Measurements from ENCODE around the gene NCAPD2. TPM values are rescaled to one million over a fixed set of nuclear protein-coding genes. Genes with fewer than 3 reads are reported as not detected.
"Not testable (repeated sequence)": the region's sequence is repeated elsewhere in the genome, so short reads cannot be mapped to it uniquely, and the experiment has no call there.

Gene NCAPD2
- total and polyA plus RNA-seq, 5 experiments from 2014 or later: 24.7 to 46.3 (median 40.4) TPM

DNA sequence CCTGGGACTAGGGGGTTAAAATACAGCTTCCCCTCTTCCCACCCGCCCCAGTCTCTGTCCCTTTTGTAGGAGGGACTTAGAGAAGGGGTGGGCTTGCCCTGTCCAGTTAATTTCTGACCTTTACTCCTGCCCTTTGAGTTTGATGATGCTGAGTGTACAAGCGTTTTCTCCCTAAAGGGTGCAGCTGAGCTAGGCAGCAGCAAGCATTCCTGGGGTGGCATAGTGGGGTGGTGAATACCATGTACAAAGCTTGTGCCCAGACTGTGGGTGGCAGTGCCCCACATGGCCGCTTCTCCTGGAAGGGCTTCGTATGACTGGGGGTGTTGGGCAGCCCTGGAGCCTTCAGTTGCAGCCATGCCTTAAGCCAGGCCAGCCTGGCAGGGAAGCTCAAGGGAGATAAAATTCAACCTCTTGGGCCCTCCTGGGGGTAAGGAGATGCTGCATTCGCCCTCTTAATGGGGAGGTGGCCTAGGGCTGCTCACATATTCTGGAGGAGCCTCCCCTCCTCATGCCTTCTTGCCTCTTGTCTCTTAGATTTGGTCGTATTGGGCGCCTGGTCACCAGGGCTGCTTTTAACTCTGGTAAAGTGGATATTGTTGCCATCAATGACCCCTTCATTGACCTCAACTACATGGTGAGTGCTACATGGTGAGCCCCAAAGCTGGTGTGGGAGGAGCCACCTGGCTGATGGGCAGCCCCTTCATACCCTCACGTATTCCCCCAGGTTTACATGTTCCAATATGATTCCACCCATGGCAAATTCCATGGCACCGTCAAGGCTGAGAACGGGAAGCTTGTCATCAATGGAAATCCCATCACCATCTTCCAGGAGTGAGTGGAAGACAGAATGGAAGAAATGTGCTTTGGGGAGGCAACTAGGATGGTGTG, 42.3 kb downstream of the NCAPD2 start:
- Mint-ChIP-seq H3K27ac (peak overlapping the region; percentile 90 to 99 (median 96)), H3K36me3 (peaks cover 0 to 27% (median 12%) of the 10 kb centered on the region in 3 donors), H3K4me1 (peaks cover 24 to 72% (median 67%) of the 10 kb centered on the region in 4 donors), H3K9me3 (peaks cover 0 to 2% (median 0%) of the 10 kb centered on the region in 9 donors), H3K4me3 (peak overlapping the region; percentile 87 to 97 (median 92)), H3K27me3 (no peaks in the 10 kb centered on the region)
- POLR2A ChIA-PET: interaction anchor here (0.6 to 7.9 kb wide), 25 partner anchors 11 to 213 kb away, joined by 3 to 100 read pairs (median 6); partner anchors contain the start of genes CD27, MRPL51, NOP2 and VAMP1
- ATAC-seq: no peak
- DNase-seq: peak in 1 of 10 donors; percentile 22

GRCh38 chr12:6536894-6537579, 43.1 kb downstream of the NCAPD2 start:
- POLR2A ChIA-PET: interaction anchor here (0.5 to 7.9 kb wide), 17 partner anchors 17 to 407 kb away, joined by 3 to 100 read pairs (median 11); partner anchors contain the start of genes C12orf57, CD27, IFFO1 and MRPL51
- H3K4me1 Mint-ChIP-seq: peaks cover 26 to 72% (median 67%) of the 10 kb centered on the region in 4 donors
- ATAC-seq: no peak

DNA sequence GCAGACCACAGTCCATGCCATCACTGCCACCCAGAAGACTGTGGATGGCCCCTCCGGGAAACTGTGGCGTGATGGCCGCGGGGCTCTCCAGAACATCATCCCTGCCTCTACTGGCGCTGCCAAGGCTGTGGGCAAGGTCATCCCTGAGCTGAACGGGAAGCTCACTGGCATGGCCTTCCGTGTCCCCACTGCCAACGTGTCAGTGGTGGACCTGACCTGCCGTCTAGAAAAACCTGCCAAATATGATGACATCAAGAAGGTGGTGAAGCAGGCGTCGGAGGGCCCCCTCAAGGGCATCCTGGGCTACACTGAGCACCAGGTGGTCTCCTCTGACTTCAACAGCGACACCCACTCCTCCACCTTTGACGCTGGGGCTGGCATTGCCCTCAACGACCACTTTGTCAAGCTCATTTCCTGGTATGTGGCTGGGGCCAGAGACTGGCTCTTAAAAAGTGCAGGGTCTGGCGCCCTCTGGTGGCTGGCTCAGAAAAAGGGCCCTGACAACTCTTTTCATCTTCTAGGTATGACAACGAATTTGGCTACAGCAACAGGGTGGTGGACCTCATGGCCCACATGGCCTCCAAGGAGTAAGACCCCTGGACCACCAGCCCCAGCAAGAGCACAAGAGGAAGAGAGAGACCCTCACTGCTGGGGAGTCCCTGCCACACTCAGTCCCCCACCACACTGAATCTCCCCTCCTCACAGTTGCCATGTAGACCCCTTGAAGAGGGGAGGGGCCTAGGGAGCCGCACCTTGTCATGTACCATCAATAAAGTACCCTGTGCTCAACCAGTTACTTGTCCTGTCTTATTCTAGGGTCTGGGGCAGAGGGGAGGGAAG, 43.9 kb downstream of the NCAPD2 start:
- Mint-ChIP-seq H3K36me3 (peaks cover 0 to 27% (median 12%) of the 10 kb centered on the region in 3 donors), H3K4me1 (peaks cover 22 to 68% (median 61%) of the 10 kb centered on the region in 4 donors), H3K4me3 (peak overlapping the region; percentile 26 to 81 (median 56)), H3K27ac (peak overlapping the region; percentile 82 to 98 (median 93))
- H3K9me3 Mint-ChIP-seq, H3K27me3 Mint-ChIP-seq, ATAC-seq: not testable (repeated sequence)
- POLR2A ChIA-PET: interaction anchor here (0.5 to 7.9 kb wide), 16 partner anchors 16 to 406 kb away, joined by 3 to 100 read pairs (median 8); partner anchors contain the start of genes C12orf57, CD27, IFFO1 and MRPL51
- peak; percentile 67 to 92 (median 80) for DNase-seq

More at GRCh38 chr12:6536894-6537579, 43.1 kb downstream of the NCAPD2 start:
- H3K9me3 Mint-ChIP-seq: peaks cover 0 to 2% (median 0%) of the 10 kb centered on the region in 9 donors
- no peaks in the 10 kb centered on the region for H3K27me3 Mint-ChIP-seq
- peaks cover 0 to 25% (median 12%) of the 10 kb centered on the region in 3 donors for H3K36me3 Mint-ChIP-seq
- H3K4me3 Mint-ChIP-seq: peak overlapping the region in 7 of 10 donors; percentile 15 to 89 (median 50)
- peak in 1 of 10 donors; percentile 58 for DNase-seq
- peak overlapping the region; percentile 84 to 99 (median 95) for H3K27ac Mint-ChIP-seq

DNA sequence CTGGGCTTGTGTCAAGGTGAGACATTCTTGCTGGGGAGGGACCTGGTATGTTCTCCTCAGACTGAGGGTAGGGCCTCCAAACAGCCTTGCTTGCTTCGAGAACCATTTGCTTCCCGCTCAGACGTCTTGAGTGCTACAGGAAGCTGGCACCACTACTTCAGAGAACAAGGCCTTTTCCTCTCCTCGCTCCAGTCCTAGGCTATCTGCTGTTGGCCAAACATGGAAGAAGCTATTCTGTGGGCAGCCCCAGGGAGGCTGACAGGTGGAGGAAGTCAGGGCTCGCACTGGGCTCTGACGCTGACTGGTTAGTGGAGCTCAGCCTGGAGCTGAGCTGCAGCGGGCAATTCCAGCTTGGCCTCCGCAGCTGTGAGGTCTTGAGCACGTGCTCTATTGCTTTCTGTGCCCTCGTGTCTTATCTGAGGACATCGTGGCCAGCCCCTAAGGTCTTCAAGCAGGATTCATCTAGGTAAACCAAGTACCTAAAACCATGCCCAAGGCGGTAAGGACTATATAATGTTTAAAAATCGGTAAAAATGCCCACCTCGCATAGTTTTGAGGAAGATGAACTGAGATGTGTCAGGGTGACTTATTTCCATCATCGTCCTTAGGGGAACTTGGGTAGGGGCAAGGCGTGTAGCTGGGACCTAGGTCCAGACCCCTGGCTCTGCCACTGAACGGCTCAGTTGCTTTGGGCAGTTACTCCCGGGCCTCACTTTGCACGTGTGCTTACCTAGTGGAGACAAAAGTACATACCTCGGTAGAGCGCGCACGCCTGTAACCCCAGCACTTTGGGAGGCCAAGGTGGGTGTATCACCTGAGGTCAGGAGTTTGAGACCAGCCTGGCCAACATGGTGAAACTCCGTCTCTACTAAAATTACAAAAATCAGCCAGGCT, 44.8 kb downstream of the NCAPD2 start:
- Mint-ChIP-seq H3K4me1 (peaks cover 16 to 60% (median 53%) of the 10 kb centered on the region in 4 donors), H3K27me3 (no peaks in the 10 kb centered on the region), H3K36me3 (peaks cover 0 to 27% (median 12%) of the 10 kb centered on the region in 3 donors), H3K4me3 (peak overlapping the region in 1 of 10 donors; percentile 29), H3K9me3 (no peaks in the 10 kb centered on the region), H3K27ac (peak overlapping the region in 8 of 10 donors; percentile 59 to 95 (median 88))
- no peak for ATAC-seq
- DNase-seq: no peak
- POLR2A ChIA-PET: interaction anchor here (0.6 to 7.9 kb wide), 13 partner anchors 15 to 216 kb away, joined by 3 to 100 read pairs (median 11); partner anchors contain the start of genes CD27, IFFO1, MRPL51 and TAPBPL

GRCh38 chr12:6539314-6539682, 45.4 kb downstream of the NCAPD2 start:
- Mint-ChIP-seq H3K27me3 (no peaks in the 10 kb centered on the region), H3K27ac (peak overlapping the region in 6 of 10 donors; percentile 3 to 62 (median 60)), H3K4me3 (peak overlapping the region in 2 of 10 donors; percentile 6 to 29), H3K4me1 (peaks cover 14 to 57% (median 48%) of the 10 kb centered on the region in 4 donors), H3K9me3 (no peaks in the 10 kb centered on the region), H3K36me3 (peaks cover 0 to 27% (median 12%) of the 10 kb centered on the region in 3 donors)
- no peak for ATAC-seq
- DNase-seq: no peak
- POLR2A ChIA-PET: interaction anchor here (0.6 to 7.9 kb wide), 12 partner anchors 15 to 215 kb away, joined by 3 to 100 read pairs (median 8); partner anchors contain the start of genes CD27, TAPBPL and VAMP1

- ATAC-seq (no peak), DNase-seq (no peak)
- Mint-ChIP-seq H3K4me1 (peaks cover 14 to 57% (median 48%) of the 10 kb centered on the region in 4 donors), H3K27ac (peak overlapping the region in 7 of 10 donors; percentile 3 to 76 (median 59)), H3K9me3 (no peaks in the 10 kb centered on the region), H3K36me3 (peaks cover 0 to 31% (median 12%) of the 10 kb centered on the region in 3 donors), H3K4me3 (peak overlapping the region in 6 of 10 donors; percentile 15 to 86 (median 72)), H3K27me3 (no peaks in the 10 kb centered on the region)
- POLR2A ChIA-PET: interaction anchor here (0.6 to 7.9 kb wide), 12 partner anchors 18 to 215 kb away, joined by 3 to 100 read pairs (median 6); partner anchors contain the start of genes CD27, MRPL51, TAPBPL and VAMP1
Observed at GRCh38 chr12:6539707-6540134, 45.8 kb downstream of the NCAPD2 start.

GRCh38 chr12:6540181-6540877, 46.4 kb downstream of the NCAPD2 start:
- Mint-ChIP-seq H3K4me1 (peaks cover 14 to 55% (median 44%) of the 10 kb centered on the region in 4 donors), H3K27ac (peak overlapping the region; percentile 66 to 93 (median 76)), H3K36me3 (peaks cover 0 to 34% (median 12%) of the 10 kb centered on the region in 3 donors), H3K4me3 (peak overlapping the region; percentile 65 to 86 (median 80)), H3K9me3 (no peaks in the 10 kb centered on the region), H3K27me3 (no peaks in the 10 kb centered on the region)
- POLR2A ChIA-PET: interaction anchor here (0.6 to 7.9 kb wide), 10 partner anchors 17 to 216 kb away, joined by 3 to 100 read pairs (median 6); partner anchors contain the start of genes CD27, MRPL51, TAPBPL and VAMP1
- peak; percentile 48 to 51 for ATAC-seq
- DNase-seq: peak in 5 of 10 donors; percentile 21 to 63 (median 41)

- no peak for ATAC-seq
- peaks cover 0 to 44% (median 11%) of the 10 kb centered on the region in 3 donors for H3K36me3 Mint-ChIP-seq
- no peak for DNase-seq
- POLR2A ChIA-PET: interaction anchor here (0.6 to 7.9 kb wide), 5 partner anchors 16 to 97 kb away, joined by 3 to 100 read pairs (median 3); partner anchors contain the start of genes CD27, TAPBPL and VAMP1
- H3K4me3 Mint-ChIP-seq: peak overlapping the region in 1 of 10 donors; percentile 76
- H3K4me1 Mint-ChIP-seq: peaks cover 12 to 43% (median 33%) of the 10 kb centered on the region in 4 donors
- no peaks in the 10 kb centered on the region for H3K9me3 Mint-ChIP-seq
- no peaks in the 10 kb centered on the region for H3K27me3 Mint-ChIP-seq
- peak overlapping the region in 8 of 10 donors; percentile 3 to 77 (median 44) for H3K27ac Mint-ChIP-seq
Observed at GRCh38 chr12:6541371-6542165, 47.7 kb downstream of the NCAPD2 start.
